Peyer's patch (tissue), 4 donors: ENCODE measurements around the gene TFAP2A. TPM values are rescaled to one million over a fixed set of nuclear protein-coding genes. Genes with fewer than 3 reads are reported as not detected.

Experiments used
- DNase-seq, 3 donors: peaks; one replicate each; pipeline ENCODE4 v3.0.0-alpha.2; 2017 to 2019
- H3K27ac ChIP-seq, 4 donors: fragments of 200-600 bp; sonication (generic); one replicate each; pipeline ENCODE4 v1.5.1; 2016 to 2019
- H3K27me3 ChIP-seq, 2 donors: fragments of 200-600 bp; sonication (generic); one replicate each; pipeline ENCODE4 v1.5.1; 2019
- H3K36me3 ChIP-seq, 3 donors: fragments of 200-600 bp; sonication (generic); one replicate each; pipeline ENCODE4 v1.5.1; 2016 to 2019
- H3K4me1 ChIP-seq, 4 donors: fragments of 200-600 bp; sonication (generic); one replicate each; pipeline ENCODE4 v1.5.1; 2016 to 2019
- H3K4me3 ChIP-seq, 4 donors: fragments of 200-600 bp; sonication (generic); 1 replicate in 3 of 4; 2 replicates in 1 of 4; pipeline ENCODE4 v1.5.1; 2016 to 2019; ENCODE audit warnings: mild to moderate bottlenecking in 1 of 4
- H3K9me3 ChIP-seq, 4 donors: fragments of 200-600 bp; sonication (generic); one replicate each; pipeline ENCODE4 v1.5.1; 2016 to 2019; ENCODE audit warnings: mild to moderate bottlenecking in 1 of 4
- POLR2A ChIP-seq, 2 donors: fragments of 450-650 bp; IDR thresholded peaks; one replicate each; pipeline ENCODE4 v1.5.1; 2017; ENCODE audit warnings: antibody characterized with exemption in 2 of 2, mild to moderate bottlenecking in 2 of 2, moderate library complexity in 2 of 2
- total RNA-seq, 4 donors: library from RNA; depleted of rRNA; stranded (reverse); fragments of >200 nt; gene quantifications; one replicate each; pipeline ENCODE4 v1.1.0, GENCODE V29; 2016
- TF ChIP-seq, protein P1 (sequence below), 6 experiments: fragments of 450-650 bp in 4 of 6; fragments of 200-600 bp in 2 of 6; sonication (generic) in 1 of 6; IDR thresholded peaks; one replicate each; pipeline ENCODE4 v1.5.1; 2017 to 2019; ENCODE audit warnings: antibody characterized with exemption in 6 of 6, mild to moderate bottlenecking in 3 of 6, moderate library complexity in 1 of 6

TFAP2A gene
- total RNA-seq, 4 donors from 2014 or later, result 1.4 TPM; not detected in 3

DNA sequence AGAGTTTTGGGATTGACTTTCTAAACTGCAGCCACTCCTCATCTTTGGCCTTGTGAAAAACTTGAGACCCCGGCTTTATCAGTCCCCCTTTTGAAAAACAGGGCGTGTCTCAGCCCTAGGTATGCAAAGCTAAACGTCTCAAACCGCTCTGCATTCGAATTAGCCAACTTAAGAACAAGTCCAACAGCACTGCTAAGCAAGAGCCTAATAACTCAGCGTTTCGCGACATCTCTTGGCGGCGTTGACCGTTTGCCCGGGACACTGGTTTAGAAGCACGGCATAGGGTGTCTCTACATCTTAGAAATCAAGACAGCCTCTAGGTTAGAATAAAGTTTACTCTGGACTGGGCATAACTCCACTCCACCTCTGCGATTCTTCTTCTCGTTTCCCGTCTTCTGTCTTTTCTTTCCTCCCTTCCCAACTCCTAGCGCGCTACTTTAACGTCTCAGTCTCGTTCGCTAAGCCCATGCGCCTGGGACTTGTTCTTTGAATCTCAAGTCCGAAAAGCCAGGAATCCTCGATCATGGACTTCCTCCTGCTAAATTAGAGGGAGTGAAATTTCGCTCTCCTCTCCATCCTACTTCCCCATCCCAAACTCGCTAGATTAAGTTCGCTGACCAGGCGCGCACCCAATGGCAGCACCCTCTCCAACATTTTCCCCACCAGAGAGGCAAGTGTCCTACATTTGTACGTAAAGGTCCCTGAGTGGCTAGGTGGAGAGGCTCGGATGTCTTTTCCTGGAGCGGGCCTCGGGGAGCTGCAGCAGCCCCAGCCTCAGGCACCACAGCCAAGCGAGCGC is 10.5 kb upstream of the TFAP2A start:
- peaks cover 0 to 5% (median 2%) of the 10 kb centered on the region in 4 donors for H3K4me1 ChIP-seq
- no peaks in the 10 kb centered on the region for H3K9me3 ChIP-seq
- H3K27ac ChIP-seq, result no peak overlapping the region
- DNase-seq, result no peak
- peaks cover 0 to 50% of the 10 kb centered on the region in 2 donors for H3K27me3 ChIP-seq
- no peaks in the 10 kb centered on the region for H3K36me3 ChIP-seq
- peak overlapping the region in 2 of 4 donors; percentile 48 to 54 for H3K4me3 ChIP-seq
- TF ChIP-seq, protein P1, sequence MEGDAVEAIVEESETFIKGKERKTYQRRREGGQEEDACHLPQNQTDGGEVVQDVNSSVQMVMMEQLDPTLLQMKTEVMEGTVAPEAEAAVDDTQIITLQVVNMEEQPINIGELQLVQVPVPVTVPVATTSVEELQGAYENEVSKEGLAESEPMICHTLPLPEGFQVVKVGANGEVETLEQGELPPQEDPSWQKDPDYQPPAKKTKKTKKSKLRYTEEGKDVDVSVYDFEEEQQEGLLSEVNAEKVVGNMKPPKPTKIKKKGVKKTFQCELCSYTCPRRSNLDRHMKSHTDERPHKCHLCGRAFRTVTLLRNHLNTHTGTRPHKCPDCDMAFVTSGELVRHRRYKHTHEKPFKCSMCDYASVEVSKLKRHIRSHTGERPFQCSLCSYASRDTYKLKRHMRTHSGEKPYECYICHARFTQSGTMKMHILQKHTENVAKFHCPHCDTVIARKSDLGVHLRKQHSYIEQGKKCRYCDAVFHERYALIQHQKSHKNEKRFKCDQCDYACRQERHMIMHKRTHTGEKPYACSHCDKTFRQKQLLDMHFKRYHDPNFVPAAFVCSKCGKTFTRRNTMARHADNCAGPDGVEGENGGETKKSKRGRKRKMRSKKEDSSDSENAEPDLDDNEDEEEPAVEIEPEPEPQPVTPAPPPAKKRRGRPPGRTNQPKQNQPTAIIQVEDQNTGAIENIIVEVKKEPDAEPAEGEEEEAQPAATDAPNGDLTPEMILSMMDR (IDR thresholded peaks at IDR 0.05), result no peak
- no peak for TF ChIP-seq POLR2A (IDR thresholded peaks at IDR 0.05)

DNA sequence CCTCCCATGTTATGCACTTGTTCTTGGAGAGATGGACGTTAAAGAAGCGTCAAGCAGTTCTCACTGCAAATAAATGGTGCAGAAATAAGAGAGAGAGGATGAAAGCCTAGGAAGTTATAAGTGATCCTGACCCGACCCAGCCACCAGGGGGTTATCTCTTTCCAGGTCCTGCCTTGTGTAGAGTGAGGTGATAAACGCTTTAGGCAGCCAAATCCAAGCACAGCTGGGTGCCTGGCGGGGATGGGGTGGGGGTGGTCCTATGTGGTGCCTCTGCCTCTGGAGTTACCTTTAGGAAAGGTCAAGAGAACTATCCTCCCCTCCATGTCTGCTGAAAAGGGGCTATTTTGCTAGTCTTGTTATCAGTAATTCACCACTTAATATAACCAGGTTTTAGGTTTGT is 9.2 kb upstream of the TFAP2A start:
- TF ChIP-seq POLR2A (IDR thresholded peaks at IDR 0.05), result no peak
- TF ChIP-seq, protein P1 (IDR thresholded peaks at IDR 0.05), result peak in 1 of 6 experiments; percentile 2
- Histone ChIP-seq H3K9me3 (no peaks in the 10 kb centered on the region), H3K27ac (no peak overlapping the region), H3K27me3 (peaks cover 0 to 64% of the 10 kb centered on the region in 2 donors), H3K4me3 (no peak overlapping the region), H3K4me1 (peaks cover 0 to 5% (median 2%) of the 10 kb centered on the region in 4 donors), H3K36me3 (no peaks in the 10 kb centered on the region)
- no peak for DNase-seq

DNA sequence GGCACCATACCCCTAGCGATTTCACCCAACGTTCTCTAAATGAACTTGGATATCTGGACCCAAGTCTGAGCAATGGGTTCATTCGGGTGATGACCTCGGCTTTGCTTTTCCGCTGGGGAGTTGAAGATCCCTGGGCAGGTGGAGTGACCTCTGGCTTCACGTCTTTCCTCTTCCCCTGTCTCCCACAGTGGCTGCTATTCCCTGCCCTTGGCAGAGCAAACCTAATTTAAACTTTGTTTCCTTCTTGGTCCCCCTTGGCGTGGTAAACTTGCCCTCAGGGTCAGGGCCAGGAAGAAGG is 7.8 kb upstream of the TFAP2A start:
- H3K4me1 ChIP-seq, result peaks cover 0 to 5% (median 2%) of the 10 kb centered on the region in 4 donors
- no peak overlapping the region for H3K27ac ChIP-seq
- H3K9me3 ChIP-seq, result no peaks in the 10 kb centered on the region
- no peak for DNase-seq
- no peak overlapping the region for H3K4me3 ChIP-seq
- TF ChIP-seq, protein P1 (IDR thresholded peaks at IDR 0.05), result no peak
- no peak for TF ChIP-seq POLR2A (IDR thresholded peaks at IDR 0.05)
- H3K36me3 ChIP-seq, result no peaks in the 10 kb centered on the region
- H3K27me3 ChIP-seq, result peaks cover 0 to 72% of the 10 kb centered on the region in 2 donors

DNA sequence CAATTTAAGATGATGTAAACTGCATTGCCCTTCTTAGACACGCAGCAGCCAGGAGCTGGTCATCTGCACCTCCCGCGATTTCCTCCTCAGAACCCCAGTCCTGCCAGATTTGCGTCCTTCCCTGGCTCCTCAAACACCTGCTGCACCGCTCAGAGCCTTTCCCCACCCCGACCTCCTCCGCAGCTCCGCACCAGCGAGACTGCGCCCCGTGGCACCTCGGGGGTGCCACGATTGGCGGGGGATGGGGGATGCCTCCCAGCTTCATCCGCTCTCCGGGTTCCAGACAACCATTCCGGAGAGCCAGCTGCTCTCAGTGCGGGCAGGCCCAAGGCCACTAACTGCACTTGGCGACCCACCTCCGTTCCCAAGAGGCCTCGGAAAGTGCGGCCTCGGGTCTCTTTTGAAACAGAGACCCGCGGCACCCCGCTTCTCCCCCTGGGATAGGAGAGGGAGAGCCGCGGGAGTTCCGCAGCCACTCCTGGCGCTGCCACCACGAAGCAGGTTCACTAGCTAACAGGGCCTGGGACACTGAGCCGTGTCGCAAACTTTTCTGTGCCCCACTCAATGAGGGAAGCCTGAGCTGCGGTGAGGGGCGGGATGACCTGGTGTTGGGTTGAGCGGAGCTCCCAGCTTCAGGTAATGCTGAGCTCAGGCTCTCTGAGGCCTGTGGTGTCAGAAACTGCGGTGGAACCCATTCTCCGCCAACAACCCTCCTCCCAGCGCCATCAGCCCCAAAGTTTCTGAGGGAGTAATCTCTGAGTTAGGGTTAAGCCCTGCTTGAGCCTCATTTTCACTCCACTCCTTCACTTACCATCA is 7.3 kb upstream of the TFAP2A start:
- H3K27me3 ChIP-seq, result peaks cover 0 to 78% of the 10 kb centered on the region in 2 donors
- no peaks in the 10 kb centered on the region for H3K36me3 ChIP-seq
- peaks cover 0 to 5% (median 4%) of the 10 kb centered on the region in 4 donors for H3K4me1 ChIP-seq
- no peak overlapping the region for H3K27ac ChIP-seq
- no peaks in the 10 kb centered on the region for H3K9me3 ChIP-seq
- no peak for DNase-seq
- no peak for TF ChIP-seq POLR2A (IDR thresholded peaks at IDR 0.05)
- TF ChIP-seq, protein P1 (IDR thresholded peaks at IDR 0.05), result no peak
- no peak overlapping the region for H3K4me3 ChIP-seq

DNA sequence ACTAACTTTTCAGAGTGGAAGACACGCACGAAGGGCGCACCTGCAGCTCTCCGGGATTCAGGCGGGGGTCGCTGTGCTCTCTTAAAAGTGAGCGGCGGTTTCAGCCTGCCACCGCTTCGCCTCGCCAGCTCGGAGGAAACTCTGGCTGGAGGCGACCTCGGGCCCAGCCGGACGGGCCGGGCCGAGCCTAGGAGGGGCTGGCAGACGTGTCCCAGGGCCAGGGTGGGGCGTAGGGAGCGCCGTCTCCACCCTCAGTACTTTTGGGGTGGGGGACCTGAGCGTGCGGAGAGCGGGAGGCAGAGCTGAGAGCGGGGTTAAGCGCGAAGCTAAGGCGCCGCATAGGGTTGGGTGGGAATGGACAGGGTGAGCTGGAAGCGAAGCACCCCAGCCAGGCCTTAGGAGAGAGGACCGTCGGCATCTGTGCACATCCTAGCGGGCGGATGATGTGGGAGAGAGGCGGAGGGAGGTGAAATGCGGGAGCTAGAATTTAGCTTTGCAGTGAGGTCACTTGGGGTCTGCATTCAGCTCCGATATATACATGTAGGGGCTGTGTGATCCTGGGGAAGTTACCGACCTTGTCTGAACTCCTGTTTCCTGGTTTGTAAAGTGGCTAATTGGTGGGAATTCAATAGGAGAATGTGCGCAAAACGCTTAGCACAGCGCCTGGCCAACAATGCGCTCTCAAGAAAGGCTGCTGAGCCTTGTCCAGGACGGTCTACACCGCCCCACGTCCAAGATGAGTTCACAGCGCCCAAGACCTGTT is 6.5 kb upstream of the TFAP2A start:
- no peaks in the 10 kb centered on the region for H3K9me3 ChIP-seq
- no peak overlapping the region for H3K4me3 ChIP-seq
- H3K27me3 ChIP-seq, result peaks cover 0 to 86% of the 10 kb centered on the region in 2 donors
- DNase-seq, result no peak
- peaks cover 0 to 10% (median 4%) of the 10 kb centered on the region in 4 donors for H3K4me1 ChIP-seq
- no peaks in the 10 kb centered on the region for H3K36me3 ChIP-seq
- no peak overlapping the region for H3K27ac ChIP-seq
- TF ChIP-seq, protein P1 (IDR thresholded peaks at IDR 0.05), result no peak
- TF ChIP-seq POLR2A (IDR thresholded peaks at IDR 0.05), result no peak
